GM12878 (cell line): ENCODE results near the gene DOCK2. TPM values are rescaled to one million over a fixed set of nuclear protein-coding genes. Genes with fewer than 3 reads are reported as not detected.

ENCODE experiments used
- ATAC-seq: fragments of 200-7000 bp; cut with Tn5 transposase; 3 replicates; pipeline ENCODE4 v1.9.1; 2020; ENCODE audit warnings: mild to moderate bottlenecking, moderate library complexity
- BruUV-seq: library from RNA; stranded (reverse); fragments of 400-500 nt; replicated peaks from 2 replicates; lab custom pipeline; 2021; lab: Mats Ljungman, UMichigan
- CTCF ChIA-PET: fragments of 300-600 bp; sonication (Branson Sonifier 250); formaldehyde crosslinking; extraction: SDS; loops from one replicate; lab custom pipeline; 2021; ENCODE audit warnings: inconsistent platforms; lab: Yijun Ruan, JAX
- POLR2A ChIA-PET: fragments of 350-600 bp; formaldehyde crosslinking; extraction: SDS; loops from one replicate; lab custom pipeline; 2021; ENCODE audit warnings: inconsistent platforms; lab: Charles Lee
- RAD21 ChIA-PET: fragments of 300-600 bp; sonication (Branson Sonifier 250); formaldehyde crosslinking; loops from one replicate; lab custom pipeline; 2023; ENCODE audit warnings: antibody characterized with exemption; ENCODE audit not compliant: unreplicated experiment; lab: Charles Lee
- SMC1A ChIA-PET: fragments of 300-600 bp; sonication (Branson Sonifier 250); formaldehyde crosslinking; loops from one replicate; lab custom pipeline; 2023; ENCODE audit not compliant: unreplicated experiment, uncharacterized antibody; lab: Charles Lee
- DNase-seq: peaks from one replicate; pipeline ENCODE4 v3.0.0-alpha.2; 2011; ENCODE audit warnings: low read depth, low spot score
- FAIRE-seq: peaks from 3 replicates; lab custom pipeline; 2011; peaks lifted over from hg19 to GRCh38; lab: Jason Lieb, UNC
- H2AFZ ChIP-seq: 2 replicates; pipeline ENCODE4 v1.6.0; 2011; ENCODE audit warnings: low read depth, low read length, control low read depth; ENCODE audit not compliant: control insufficient read depth
- H3K27ac ChIP-seq: 2 replicates; pipeline ENCODE4 v1.5.1; 2011; ENCODE audit warnings: control low read depth; ENCODE audit not compliant: control insufficient read depth, insufficient read depth
- H3K27me3 ChIP-seq, 2 experiments: replicated peaks in 1 of 2; 2 replicates each; pipeline versions ENCODE4 v1.6.0 to v1.6.1; 2011; ENCODE audit warnings: low read length in 1 of 2; ENCODE audit not compliant: control insufficient read depth in 2 of 2, insufficient read depth in 2 of 2
- H3K36me3 ChIP-seq, 2 experiments: 2 replicates each; pipeline ENCODE4 v1.5.1; 2011; ENCODE audit warnings: low read length in 1 of 2; ENCODE audit not compliant: control insufficient read depth in 2 of 2, insufficient read depth in 2 of 2
- H3K4me1 ChIP-seq: 2 replicates; pipeline ENCODE4 v1.6.1; 2011; ENCODE audit warnings: mild to moderate bottlenecking, low read length, moderate library complexity, mixed read lengths; ENCODE audit not compliant: control insufficient read depth, insufficient read depth
- H3K4me2 ChIP-seq: 2 replicates; pipeline ENCODE4 v1.6.0; 2011; ENCODE audit warnings: control low read depth; ENCODE audit not compliant: control insufficient read depth, insufficient read depth
- H3K4me3 ChIP-seq: fragments of 200-600 bp; sonication (generic); 2 replicates; pipeline ENCODE4 v1.5.1; 2016
- H3K79me2 ChIP-seq: 2 replicates; pipeline ENCODE4 v1.6.0; 2011; ENCODE audit warnings: low read length; ENCODE audit not compliant: control insufficient read depth, insufficient read depth
- H3K9ac ChIP-seq: 2 replicates; pipeline ENCODE4 v1.8.0; 2011; ENCODE audit warnings: low read length, control low read depth, mixed read lengths; ENCODE audit not compliant: control insufficient read depth, insufficient read depth
- H3K9me3 ChIP-seq: replicated peaks from 3 replicates; pipeline ENCODE4 v1.5.1; 2011; ENCODE audit warnings: mild to moderate bottlenecking, low read length; ENCODE audit not compliant: control insufficient read depth, insufficient read depth
- H4K20me1 ChIP-seq: 2 replicates; pipeline ENCODE4 v1.6.0; 2011; ENCODE audit not compliant: control insufficient read depth, insufficient read depth
- EGR1 ChIP-seq, 2 experiments: IDR thresholded peaks; 1 replicate in 1 of 2; 2 replicates in 1 of 2; pipeline ENCODE4 v1.6.1; 2011 to 2012; ENCODE audit warnings: low read depth in 2 of 2, low read length in 2 of 2, borderline replicate concordance in 1 of 2, mild to moderate bottlenecking in 1 of 2, moderate library complexity in 1 of 2
- RELA ChIP-seq: fragments of 450-650 bp; IDR thresholded peaks from 2 replicates; pipeline ENCODE4 v1.8.0; 2014; ENCODE audit warnings: borderline replicate concordance; ENCODE audit not compliant: partially characterized antibody
- ZNF274 ChIP-seq: IDR thresholded peaks from one replicate; pipeline ENCODE4 v1.8.0; 2011; ENCODE audit not compliant: insufficient read length, insufficient read depth
- in situ Hi-C: fragments of 300-500 bp; cut with MboI; formaldehyde crosslinking; loops from 9 replicates; pipeline ENCODE4 v1.14.3; 2018; ENCODE audit warnings: mixed read lengths
- intact Hi-C: fragments of 100-400 bp; cut with micrococcal nuclease; formaldehyde crosslinking; loops from one replicate; pipeline ENCODE4 v1.14.2; 2022; ENCODE audit not compliant: unreplicated experiment
- polyA plus RNA-seq, 11 experiments: library from polyadenylated mRNA; depleted of rRNA in 4 of 11; unstranded in 6 of 11; stranded (reverse) in 5 of 11; fragments of >200 nt; fragmentation: Nextera tagmentation in 4 of 11; fragmentation: Illumina TruSeq in 1 of 11; extraction: Ambion mirVana in 4 of 11; extraction: Trizol in 1 of 11; gene quantifications; 1 replicate in 1 of 11; 2 replicates in 10 of 11; pipeline versions ENCODE4 v1.2.1 to v1.2.3, GENCODE V29; 2011 to 2016; ENCODE audit warnings: inconsistent platforms in 2 of 11, missing spikeins in 2 of 11, low read depth in 1 of 11
- total RNA-seq, 4 experiments: library from RNA; depleted of rRNA in 3 of 4; stranded (reverse); fragments of >200 nt in 3 of 4; fragmentation: Illumina TruSeq in 1 of 4; extraction: Trizol in 1 of 4; gene quantifications; 2 replicates each; pipeline versions ENCODE4 v1.2.1 to v1.2.3, GENCODE V29; 2013 to 2021
- TF ChIP-seq, protein P1 (sequence below): IDR thresholded peaks from 2 replicates; pipeline ENCODE4 v1.6.1; 2012; ENCODE audit warnings: improper control_type of control experiment, low read depth, low read length; ENCODE audit not compliant: insufficient replicate concordance

DOCK2 gene
- total and polyA plus RNA-seq, 10 of the 15 experiments (the other 5 are each of a cell fraction or from before 2014, with no cell fraction given): 34.2 to 192 (median 118) TPM

DNA sequence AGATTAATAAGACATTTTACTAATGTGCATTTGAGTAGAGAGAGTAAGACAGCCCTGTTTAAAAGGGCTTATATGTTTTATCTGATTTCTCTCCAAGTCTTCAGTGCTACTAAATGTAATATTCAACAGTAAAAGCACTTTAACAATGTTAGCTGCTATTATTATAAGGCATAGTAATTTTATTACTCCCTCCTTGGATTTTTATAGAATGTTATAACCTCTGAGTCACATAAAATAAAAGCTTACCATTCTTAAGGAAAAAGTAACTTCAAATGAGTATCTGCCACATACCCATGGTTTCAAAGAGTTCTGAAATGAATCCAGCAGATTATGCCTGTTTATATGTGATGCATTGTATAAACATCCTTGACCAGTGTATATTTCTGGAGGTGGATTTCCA is 34.5 kb upstream of the DOCK2 start:
- TF ChIP-seq RELA (no peak), ZNF274 (no peak), EGR1 (IDR thresholded peaks at IDR 0.05; ENCODE audit: borderline replicate concordance in 1 of 2, low read depth in 2 of 2, low read length in 2 of 2) (no peak)
- TF ChIP-seq, protein P1, sequence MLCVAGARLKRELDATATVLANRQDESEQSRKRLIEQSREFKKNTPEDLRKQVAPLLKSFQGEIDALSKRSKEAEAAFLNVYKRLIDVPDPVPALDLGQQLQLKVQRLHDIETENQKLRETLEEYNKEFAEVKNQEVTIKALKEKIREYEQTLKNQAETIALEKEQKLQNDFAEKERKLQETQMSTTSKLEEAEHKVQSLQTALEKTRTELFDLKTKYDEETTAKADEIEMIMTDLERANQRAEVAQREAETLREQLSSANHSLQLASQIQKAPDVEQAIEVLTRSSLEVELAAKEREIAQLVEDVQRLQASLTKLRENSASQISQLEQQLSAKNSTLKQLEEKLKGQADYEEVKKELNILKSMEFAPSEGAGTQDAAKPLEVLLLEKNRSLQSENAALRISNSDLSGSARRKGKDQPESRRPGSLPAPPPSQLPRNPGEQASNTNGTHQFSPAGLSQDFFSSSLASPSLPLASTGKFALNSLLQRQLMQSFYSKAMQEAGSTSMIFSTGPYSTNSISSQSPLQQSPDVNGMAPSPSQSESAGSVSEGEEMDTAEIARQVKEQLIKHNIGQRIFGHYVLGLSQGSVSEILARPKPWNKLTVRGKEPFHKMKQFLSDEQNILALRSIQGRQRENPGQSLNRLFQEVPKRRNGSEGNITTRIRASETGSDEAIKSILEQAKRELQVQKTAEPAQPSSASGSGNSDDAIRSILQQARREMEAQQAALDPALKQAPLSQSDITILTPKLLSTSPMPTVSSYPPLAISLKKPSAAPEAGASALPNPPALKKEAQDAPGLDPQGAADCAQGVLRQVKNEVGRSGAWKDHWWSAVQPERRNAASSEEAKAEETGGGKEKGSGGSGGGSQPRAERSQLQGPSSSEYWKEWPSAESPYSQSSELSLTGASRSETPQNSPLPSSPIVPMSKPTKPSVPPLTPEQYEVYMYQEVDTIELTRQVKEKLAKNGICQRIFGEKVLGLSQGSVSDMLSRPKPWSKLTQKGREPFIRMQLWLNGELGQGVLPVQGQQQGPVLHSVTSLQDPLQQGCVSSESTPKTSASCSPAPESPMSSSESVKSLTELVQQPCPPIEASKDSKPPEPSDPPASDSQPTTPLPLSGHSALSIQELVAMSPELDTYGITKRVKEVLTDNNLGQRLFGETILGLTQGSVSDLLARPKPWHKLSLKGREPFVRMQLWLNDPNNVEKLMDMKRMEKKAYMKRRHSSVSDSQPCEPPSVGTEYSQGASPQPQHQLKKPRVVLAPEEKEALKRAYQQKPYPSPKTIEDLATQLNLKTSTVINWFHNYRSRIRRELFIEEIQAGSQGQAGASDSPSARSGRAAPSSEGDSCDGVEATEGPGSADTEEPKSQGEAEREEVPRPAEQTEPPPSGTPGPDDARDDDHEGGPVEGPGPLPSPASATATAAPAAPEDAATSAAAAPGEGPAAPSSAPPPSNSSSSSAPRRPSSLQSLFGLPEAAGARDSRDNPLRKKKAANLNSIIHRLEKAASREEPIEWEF: no peak
- Histone ChIP-seq H3K9me3 (no peaks in the 10 kb centered on the region; the same call in 2 of the 3 replicates), H3K4me1 (peaks cover 6% of the 10 kb centered on the region), H3K4me3 (no peak overlapping the region), H3K4me2 (no peak overlapping the region), H4K20me1 (no peaks in the 10 kb centered on the region), H3K36me3 (peaks cover 3 to 10% of the 10 kb centered on the region in 2 experiments), H3K27ac (no peak overlapping the region), H3K79me2 (no peaks in the 10 kb centered on the region), H3K27me3 (no peaks in the 10 kb centered on the region), H2AFZ (no peak overlapping the region), H3K9ac (no peak overlapping the region)
- in situ Hi-C loops (no loop called here), intact Hi-C loops (no loop called here)
- SMC1A ChIA-PET: interaction anchor here (0.5 kb wide), 1 partner anchor 618 kb away, joined by 3 read pairs; no protein-coding TSS in a partner anchor
- POLR2A ChIA-PET: no interaction called here
- ATAC-seq: no peak
- CTCF ChIA-PET: no interaction called here
- no peak for DNase-seq
- no peak for FAIRE-seq
- RAD21 ChIA-PET: no interaction called here
- no TSS peak for BruUV-seq
